Esophagus squamous epithelium (tissue), 5 donors: Measurements from ENCODE around the gene RAB10. TPM values are rescaled to one million over a fixed set of nuclear protein-coding genes. Genes with fewer than 3 reads are reported as not detected.

Experiments
- DNase-seq: peaks from one replicate; lab custom pipeline; 2025; lab: John Stamatoyannopoulos, UW
- H3K27ac ChIP-seq, 4 donors: fragments of 200-600 bp; sonication (generic); one replicate each; pipeline ENCODE4 v1.5.1; 2016 to 2019; ENCODE audit warnings: mild to moderate bottlenecking in 1 of 4
- H3K27me3 ChIP-seq, 4 donors: fragments of 200-600 bp; sonication (generic); 1 replicate in 3 of 4; 2 replicates in 1 of 4; pipeline versions ENCODE4 v1.5.1 to v1.6.0; 2017 to 2021; ENCODE audit warnings: antibody characterized with exemption in 1 of 4
- H3K36me3 ChIP-seq, 3 donors: fragments of 200-600 bp; sonication (generic); one replicate each; pipeline ENCODE4 v1.5.1; 2016 to 2019
- H3K4me1 ChIP-seq, 3 donors: fragments of 200-600 bp; sonication (generic); one replicate each; pipeline ENCODE4 v1.5.1; 2017 to 2019
- H3K4me3 ChIP-seq, 4 donors: fragments of 200-600 bp; sonication (generic); 1 replicate in 3 of 4; 2 replicates in 1 of 4; pipeline ENCODE4 v1.5.1; 2016 to 2019; ENCODE audit warnings: mild to moderate bottlenecking in 2 of 4, moderate library complexity in 1 of 4
- H3K9me3 ChIP-seq, 3 donors: fragments of 200-600 bp; sonication (generic); one replicate each; pipeline ENCODE4 v1.5.1; 2016 to 2019
- CTCF ChIP-seq, 6 experiments: fragments of 450-650 bp in 4 of 6; fragments of 200-600 bp in 2 of 6; sonication (generic) in 2 of 6; IDR thresholded peaks; one replicate each; pipeline ENCODE4 v1.5.1; 2016 to 2019; ENCODE audit warnings: antibody characterized with exemption in 6 of 6, mild to moderate bottlenecking in 4 of 6, moderate library complexity in 4 of 6
- POLR2A ChIP-seq, 4 donors: fragments of 450-650 bp; IDR thresholded peaks; one replicate each; pipeline ENCODE4 v1.6.1; 2017; ENCODE audit warnings: antibody characterized with exemption in 4 of 4, mild to moderate bottlenecking in 4 of 4, moderate library complexity in 3 of 4
- WGBS, 2 donors: methylation state at CpG; one replicate each; pipeline ENCODE4 v1.1.5; 2018; 5-methylcytosine and 5-hydroxymethylcytosine counted together
- intact Hi-C: fragments of 100-400 bp; cut with DNase I; formaldehyde crosslinking; loops from one replicate; pipeline ENCODE4 v1.15.0; 2022
- total RNA-seq, 4 donors: library from RNA; depleted of rRNA; stranded (reverse); fragments of >200 nt; gene quantifications; one replicate each; pipeline ENCODE4 v1.1.0, GENCODE V29; 2016
- donor health status: DM: yes; HTN: yes; CAD: no.

RAB10 gene
- total RNA-seq, 4 donors from 2014 or later: 214 to 388 (median 335) TPM

GRCh38 chr2:26064846-26065245 is 31.0 kb downstream of the RAB10 start:
- WGBS, 2 donors: 91 to 93% methylated on average over 4 of the region's 4 CpGs
- no peaks in the 10 kb centered on the region for H3K27me3 ChIP-seq
- no peak overlapping the region for H3K27ac ChIP-seq
- intact Hi-C loops: no loop called here
- no peak overlapping the region for H3K4me3 ChIP-seq
- TF ChIP-seq CTCF (IDR thresholded peaks at IDR 0.05): no peak
- TF ChIP-seq POLR2A (IDR thresholded peaks at IDR 0.05): no peak
- no peaks in the 10 kb centered on the region for H3K9me3 ChIP-seq
- H3K4me1 ChIP-seq: peaks cover 4 to 55% (median 19%) of the 10 kb centered on the region in 3 donors
- H3K36me3 ChIP-seq: peaks cover 0 to 62% (median 8%) of the 10 kb centered on the region in 3 donors
- DNase-seq: no peak

DNA sequence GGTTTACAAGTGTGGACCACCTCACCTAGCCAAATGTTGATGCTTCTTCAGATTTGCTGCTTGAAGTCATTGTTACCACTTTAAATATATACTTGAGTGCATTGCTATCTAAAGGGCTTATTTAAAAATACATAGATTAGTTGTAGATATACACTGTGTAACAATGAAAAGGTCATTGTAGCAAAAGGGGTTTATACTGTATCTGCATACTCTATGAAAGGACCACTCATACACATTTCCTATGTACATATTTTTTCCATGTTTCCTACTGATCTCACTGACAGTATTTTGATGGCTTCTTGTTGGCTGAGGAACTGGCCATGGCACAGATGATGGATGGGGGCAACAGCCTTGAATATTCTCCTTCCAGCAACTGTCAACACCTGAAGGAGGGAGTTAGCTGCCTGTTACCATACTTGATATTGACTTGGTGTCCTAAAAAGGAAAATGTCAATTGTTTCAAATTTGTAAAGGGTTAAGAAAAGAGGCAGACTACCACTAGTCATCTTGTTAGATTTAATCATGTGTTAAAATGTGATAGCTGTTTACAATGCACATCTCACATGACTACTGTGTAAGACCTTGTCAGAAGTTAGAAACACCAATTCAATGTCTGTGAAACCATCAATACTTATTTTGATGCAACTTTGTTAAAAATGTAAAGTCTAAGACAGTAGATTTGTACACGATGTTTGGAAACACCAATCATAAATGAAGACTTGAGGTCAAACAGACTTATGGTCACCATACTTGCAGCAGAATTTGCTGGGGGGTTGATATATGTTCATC is 33.5 kb downstream of the RAB10 start:
- peaks cover 0 to 40% (median 0%) of the 10 kb centered on the region in 3 donors for H3K36me3 ChIP-seq
- DNase-seq: no peak
- H3K27me3 ChIP-seq: no peaks in the 10 kb centered on the region
- no peaks in the 10 kb centered on the region for H3K9me3 ChIP-seq
- H3K27ac ChIP-seq: no peak overlapping the region
- intact Hi-C loops: no loop called here
- H3K4me1 ChIP-seq: peaks cover 4 to 57% (median 24%) of the 10 kb centered on the region in 3 donors
- 77 to 91% methylated on average over 1 of the region's 1 CpG for WGBS, 2 donors
- no peak overlapping the region for H3K4me3 ChIP-seq
- TF ChIP-seq POLR2A (IDR thresholded peaks at IDR 0.05) (no peak), CTCF (IDR thresholded peaks at IDR 0.05) (no peak)

GRCh38 chr2:26067980-26068507 is 34.2 kb downstream of the RAB10 start:
- peaks cover 4 to 62% (median 26%) of the 10 kb centered on the region in 3 donors for H3K4me1 ChIP-seq
- WGBS, 2 donors: 43 to 58% methylated on average over 2 to 3 of the region's 3 CpGs

DNA sequence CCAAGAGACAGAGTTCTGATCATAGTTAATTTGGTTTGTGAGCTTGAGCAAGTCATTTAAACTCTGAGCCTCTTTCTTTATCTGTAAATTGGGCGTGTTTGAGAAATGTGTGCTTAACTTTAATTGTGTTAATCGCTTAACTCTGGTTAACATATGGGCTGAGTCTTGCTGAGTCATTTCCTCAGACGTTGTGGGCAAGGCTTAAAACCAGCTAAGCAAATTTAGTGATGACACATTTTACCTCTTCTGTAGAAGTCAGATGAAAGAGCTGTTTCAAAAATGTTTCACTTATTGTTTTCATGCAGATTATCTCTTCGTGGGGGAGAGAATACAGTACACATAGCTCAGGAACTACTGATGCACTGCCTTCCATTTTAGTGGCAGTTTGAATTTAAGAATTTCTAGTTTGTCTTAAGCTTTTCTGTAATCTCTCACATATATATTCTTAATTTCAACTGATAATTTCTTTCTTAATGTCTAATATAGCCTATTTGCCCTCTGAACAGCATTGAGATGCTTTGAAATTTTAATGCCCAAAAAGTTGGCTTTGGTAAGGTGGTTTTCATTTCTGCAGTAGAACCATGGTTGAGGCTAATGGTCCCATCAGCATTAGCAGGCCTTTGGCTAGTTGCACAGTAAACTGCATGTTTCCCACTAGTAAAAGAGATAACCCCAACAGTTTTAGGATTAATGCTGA is 34.9 kb downstream of the RAB10 start:
- H3K27ac ChIP-seq: peak overlapping the region; percentile 1 to 64 (median 50)
- WGBS, 2 donors: 7% methylated on average over 4 of the region's 4 CpGs
- intact Hi-C loops: no loop called here
- H3K4me1 ChIP-seq: peaks cover 4 to 69% (median 29%) of the 10 kb centered on the region in 3 donors
- H3K36me3 ChIP-seq: peaks cover 0 to 27% (median 0%) of the 10 kb centered on the region in 3 donors
- no peak overlapping the region for H3K4me3 ChIP-seq
- no peak for DNase-seq
- H3K27me3 ChIP-seq: no peaks in the 10 kb centered on the region
- H3K9me3 ChIP-seq: no peaks in the 10 kb centered on the region
- no peak for TF ChIP-seq POLR2A (IDR thresholded peaks at IDR 0.05)
- no peak for TF ChIP-seq CTCF (IDR thresholded peaks at IDR 0.05)

More at GRCh38 chr2:26067980-26068507, 34.2 kb downstream of the RAB10 start:
- Histone ChIP-seq H3K27ac (peak overlapping the region; percentile 1 to 64 (median 47)), H3K36me3 (peaks cover 0 to 34% (median 0%) of the 10 kb centered on the region in 3 donors), H3K9me3 (no peaks in the 10 kb centered on the region), H3K27me3 (no peaks in the 10 kb centered on the region), H3K4me3 (no peak overlapping the region)
- DNase-seq: no peak
- TF ChIP-seq POLR2A (IDR thresholded peaks at IDR 0.05): no peak
- no peak for TF ChIP-seq CTCF (IDR thresholded peaks at IDR 0.05)
- intact Hi-C loops: no loop called here

DNA sequence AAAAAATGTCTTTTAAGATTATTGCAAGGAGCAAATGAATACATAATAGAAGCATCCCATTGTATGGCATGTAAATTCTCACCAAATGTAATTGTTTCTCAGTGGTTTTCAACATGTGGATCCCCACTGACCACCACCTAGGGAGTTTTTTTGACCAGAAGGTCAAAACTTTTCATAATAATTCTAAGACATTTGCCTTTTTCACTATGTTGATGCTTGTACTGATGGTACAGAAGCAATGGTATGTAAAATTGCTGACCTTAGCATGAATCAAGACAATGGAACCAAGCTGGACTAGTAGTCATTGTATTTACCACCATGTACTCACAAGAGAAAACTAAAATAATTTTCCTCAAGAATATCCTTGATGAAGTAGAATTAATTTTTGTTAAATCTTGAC is 36.8 kb downstream of the RAB10 start:
- no peak overlapping the region for H3K27ac ChIP-seq
- H3K4me3 ChIP-seq: no peak overlapping the region
- TF ChIP-seq POLR2A (IDR thresholded peaks at IDR 0.05): no peak
- no peak for TF ChIP-seq CTCF (IDR thresholded peaks at IDR 0.05)
- no peaks in the 10 kb centered on the region for H3K27me3 ChIP-seq
- H3K4me1 ChIP-seq: peaks cover 4 to 80% (median 38%) of the 10 kb centered on the region in 3 donors
- intact Hi-C loops: no loop called here
- H3K9me3 ChIP-seq: no peaks in the 10 kb centered on the region
- DNase-seq: no peak
- H3K36me3 ChIP-seq: peaks cover 0 to 13% (median 0%) of the 10 kb centered on the region in 3 donors
